Testis (tissue), 2 donors: ENCODE results near the gene ARHGAP40.

ENCODE experiments used
- CTCF ChIP-seq, 3 experiments: fragments of 450-650 bp in 2 of 3; fragments of 200-600 bp in 1 of 3; sonication (generic) in 1 of 3; IDR thresholded peaks; one replicate each; pipeline ENCODE4 v1.5.1; 2016 to 2019; ENCODE audit warnings: antibody characterized with exemption in 3 of 3, mild to moderate bottlenecking in 2 of 3, moderate library complexity in 1 of 3
- POLR2A ChIP-seq: fragments of 450-650 bp; IDR thresholded peaks from one replicate; pipeline ENCODE4 v1.6.1; 2017; ENCODE audit warnings: antibody characterized with exemption, mild to moderate bottlenecking, moderate library complexity

GRCh38 chr20:38685853-38686473 lies 84.4 kb downstream of the ARHGAP40 start:
- TF ChIP-seq POLR2A (no peak), CTCF (IDR thresholded peaks at IDR 0.05) (no peak)
